Activated T-cell treated with anti-CD3 and anti-CD28 coated beads, Interleukin-2, amount 50 U/mL, for 72 hours (primary cell): Measurements from ENCODE around the gene TGM1. TPM values are rescaled to one million over a fixed set of nuclear protein-coding genes. Genes with fewer than 3 reads are reported as not detected.
A peak's percentile ranks its signal among the peaks of the same experiment; 100 is the strongest.
"Not testable (repeated sequence)": the region's sequence is repeated elsewhere in the genome, so short reads cannot be mapped to it uniquely, and the experiment has no call there.

Source experiments
- ATAC-seq, 2 donors: fragments of 150-1000 bp; cut with Tn5 transposase; replicated peaks in 1 of 2; 2 replicates each; pipeline ENCODE4 v1.10.0; 2021; ENCODE audit warnings: moderate library complexity in 2 of 2, mild to moderate bottlenecking in 1 of 2
- DNase-seq, 2 donors: peaks; one replicate each; pipeline ENCODE4 v3.0.0; 2021 to 2022; ENCODE audit warnings: mixed read lengths in 1 of 2
- H3K27ac Mint-ChIP-seq: one replicate; pipeline ENCODE4 v1.8.0; 2022; ENCODE audit warnings: mild to moderate bottlenecking, moderate library complexity, mixed read lengths
- H3K27me3 Mint-ChIP-seq: one replicate; pipeline ENCODE4 v1.8.0; 2022; ENCODE audit warnings: low read depth, mixed read lengths
- H3K36me3 Mint-ChIP-seq, 2 donors: one replicate each; pipeline ENCODE4 v1.8.0; 2022; ENCODE audit warnings: mixed read lengths in 2 of 2, mild to moderate bottlenecking in 1 of 2; ENCODE audit not compliant: insufficient read depth in 2 of 2
- H3K4me1 Mint-ChIP-seq: one replicate; pipeline ENCODE4 v1.8.0; 2022; ENCODE audit warnings: low read depth, mixed read lengths
- H3K4me3 Mint-ChIP-seq, 2 donors: one replicate each; pipeline ENCODE4 v1.8.0; 2022; ENCODE audit warnings: mild to moderate bottlenecking in 2 of 2, mixed read lengths in 2 of 2, moderate library complexity in 2 of 2
- H3K9me3 Mint-ChIP-seq, 2 donors: one replicate each; pipeline ENCODE4 v1.8.0; 2022; ENCODE audit warnings: mixed read lengths in 2 of 2
- total RNA-seq, 2 donors: library from RNA; stranded (reverse); gene quantifications; one replicate each; pipeline ENCODE4 v1.2.3, GENCODE V29; 2022

Gene TGM1
- total RNA-seq, 2 donors from 2014 or later: 9.3 to 14.0 TPM

DNA sequence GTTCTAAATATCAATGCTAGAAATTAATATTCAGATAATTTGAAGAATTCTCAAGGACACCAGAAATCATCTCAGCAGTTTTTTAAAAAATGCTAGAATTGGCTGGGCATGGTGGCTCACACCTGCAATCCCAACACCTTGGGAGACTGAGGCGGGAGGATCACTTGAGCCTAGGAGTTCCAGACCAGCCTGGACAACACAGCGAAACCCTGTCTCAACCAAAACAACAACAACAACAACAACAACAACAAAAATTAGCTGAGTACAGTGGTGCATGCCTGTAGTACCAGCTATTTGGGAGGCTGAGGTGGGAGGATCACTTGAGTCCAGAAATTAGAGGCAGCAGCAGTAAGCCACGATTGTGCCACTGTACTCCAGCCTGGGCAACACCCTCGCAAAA, 43.9 kb downstream of the TGM1 start:
- ATAC-seq (no peak), DNase-seq (no peak)
- Mint-ChIP-seq H3K36me3 (peaks cover 0 to 1% of the 10 kb centered on the region in 2 donors), H3K4me1 (peaks cover 26% of the 10 kb centered on the region), H3K27ac (no peak overlapping the region), H3K4me3 (no peak overlapping the region), H3K27me3 (no peaks in the 10 kb centered on the region), H3K9me3 (no peaks in the 10 kb centered on the region)

DNA sequence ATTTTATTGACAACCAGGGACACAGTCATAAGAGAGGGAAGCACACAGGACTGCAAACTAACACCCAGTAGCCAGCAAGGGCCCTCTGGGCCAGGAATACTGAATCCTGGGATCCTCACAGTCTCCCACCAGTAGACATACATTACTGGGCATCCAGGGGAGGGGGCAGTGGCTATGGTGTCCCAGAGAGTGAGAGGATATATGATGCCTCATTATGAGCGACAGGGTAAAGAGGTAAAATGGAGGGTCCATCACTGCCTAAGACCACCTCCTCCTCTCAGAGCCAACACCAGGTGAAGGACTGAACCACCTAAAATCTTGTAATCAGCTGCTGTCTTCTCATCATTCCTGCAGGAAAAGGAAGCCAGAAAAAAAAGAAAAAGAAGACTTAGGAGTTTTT, 46.1 kb downstream of the TGM1 start:
- Mint-ChIP-seq H3K4me1 (peaks cover 40% of the 10 kb centered on the region), H3K27ac (peak overlapping the region; percentile 93)
- not testable (repeated sequence) for H3K4me3 Mint-ChIP-seq, DNase-seq, H3K9me3 Mint-ChIP-seq, H3K36me3 Mint-ChIP-seq, H3K27me3 Mint-ChIP-seq, ATAC-seq

DNA sequence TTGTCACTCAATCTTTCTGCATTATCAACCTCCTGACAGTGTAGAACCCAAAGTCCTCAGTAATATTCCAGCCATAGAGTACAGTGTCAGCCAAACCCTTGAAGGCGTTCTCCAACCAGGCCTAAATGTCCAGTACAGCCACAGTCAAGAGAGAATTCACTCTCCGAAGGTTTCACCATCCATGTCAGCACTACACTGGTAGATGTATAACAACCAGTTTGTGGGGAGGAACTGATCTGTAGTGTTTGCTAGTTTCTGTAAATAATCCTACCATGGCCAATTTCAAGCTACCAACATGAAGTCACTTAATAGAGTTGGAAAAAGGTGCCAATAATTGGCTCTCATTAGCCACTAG, 46.7 kb downstream of the TGM1 start:
- H3K4me1 Mint-ChIP-seq: peaks cover 45% of the 10 kb centered on the region
- H3K9me3 Mint-ChIP-seq: no peaks in the 10 kb centered on the region
- peak overlapping the region; percentile 79 to 91 for H3K4me3 Mint-ChIP-seq
- H3K27me3 Mint-ChIP-seq: no peaks in the 10 kb centered on the region
- no peak for DNase-seq
- no peak for ATAC-seq
- H3K36me3 Mint-ChIP-seq: peaks cover 5% of the 10 kb centered on the region in 2 donors
- H3K27ac Mint-ChIP-seq: peak overlapping the region; percentile 93

DNA sequence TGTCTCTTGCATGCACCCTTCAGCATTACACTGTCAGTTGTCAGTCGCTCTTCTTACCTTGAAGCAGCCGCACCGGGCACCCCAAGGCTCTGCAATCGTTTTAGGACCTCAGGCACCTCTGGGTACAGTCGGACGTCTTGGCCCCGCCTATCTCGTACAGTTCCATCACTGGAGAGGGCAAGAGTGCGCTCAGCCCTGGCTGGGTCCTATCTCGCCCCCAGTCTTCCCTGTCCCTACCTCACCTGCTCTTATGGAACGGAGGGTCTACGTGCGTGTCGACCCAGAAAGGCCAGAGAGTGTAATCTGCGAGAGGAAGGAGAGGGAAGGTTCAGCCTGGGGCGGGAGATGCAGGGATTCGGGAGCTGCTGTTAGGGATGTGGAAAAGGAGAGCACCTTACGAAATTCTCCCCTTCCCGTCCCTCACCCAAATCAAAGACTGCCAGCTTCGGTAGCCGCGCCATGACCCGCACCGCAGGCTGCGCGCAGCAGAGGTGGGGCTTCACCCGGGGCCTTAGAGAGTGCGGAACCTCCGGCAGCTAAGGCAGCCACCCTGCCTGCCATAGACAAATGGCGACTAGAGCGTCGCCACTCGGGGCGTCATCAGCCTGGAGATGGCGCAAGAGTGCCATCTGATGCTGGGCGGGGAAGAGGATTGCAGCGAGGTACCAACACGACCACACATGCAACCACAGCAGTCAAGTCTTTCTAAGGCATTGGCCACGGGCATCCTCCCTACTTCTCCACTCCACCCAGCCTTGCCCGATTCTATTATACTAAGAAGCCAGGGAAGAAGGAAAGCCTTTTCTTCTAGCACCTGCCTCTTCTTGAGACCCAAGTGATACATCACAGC, 47.3 kb downstream of the TGM1 start, which contains the start of gene MDP1:
Gene MDP1, minus strand, starts transcription at position 572 of the 850 bp plus-strand sequence. Its CDS starts 111 bp downstream, at position 461.
- ATAC-seq (peak; percentile 76 to 77), DNase-seq (peak; percentile 88 to 89)
- Mint-ChIP-seq H3K4me3 (peak within 1 kb of the TSS; percentile 79 to 91), H3K27me3 (no peaks in the 10 kb centered on the region), H3K4me1 (peaks cover 50% of the 10 kb centered on the region), H3K36me3 (peaks cover 5 to 9% of the 10 kb centered on the region in 2 donors), H3K9me3 (no peaks in the 10 kb centered on the region), H3K27ac (peak within 1 kb of the TSS; percentile 93)

DNA sequence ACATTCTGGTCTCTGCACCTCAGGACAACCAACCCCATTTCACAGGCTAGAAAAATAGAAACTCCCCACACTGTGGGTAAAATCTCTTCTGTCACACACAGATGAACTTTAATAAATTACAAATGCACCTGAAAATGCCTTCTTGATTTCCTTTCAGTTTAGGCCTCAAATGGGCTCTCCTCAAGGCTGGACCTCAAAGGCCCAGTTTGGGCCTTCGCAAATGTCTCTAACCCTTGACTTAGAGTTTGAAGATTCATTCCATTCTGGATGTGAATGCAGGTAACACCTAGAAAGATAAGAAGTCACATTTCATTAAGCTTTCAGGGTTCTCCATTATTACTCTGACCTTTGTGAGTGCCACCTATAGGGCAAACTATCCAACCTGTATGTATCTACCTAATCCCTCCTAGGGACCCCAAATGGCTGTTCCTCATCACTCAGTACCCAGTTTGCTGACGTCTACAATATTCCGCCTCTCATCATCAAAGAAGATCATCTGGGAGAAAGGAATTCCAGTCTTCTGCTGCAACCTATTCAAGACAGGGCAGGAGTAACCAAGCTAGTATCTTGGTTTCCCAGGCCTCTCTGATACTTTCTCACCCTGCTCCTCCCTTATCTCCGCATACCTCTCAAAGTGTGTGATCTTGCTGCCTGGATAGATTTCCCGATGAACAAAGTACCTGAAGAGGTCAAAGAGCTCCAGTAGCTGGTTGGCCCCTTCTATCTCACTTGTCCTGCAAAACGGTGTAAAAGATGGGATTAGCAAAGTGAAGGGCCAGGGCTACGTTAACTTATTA, 48.9 kb downstream of the TGM1 start:
- Mint-ChIP-seq H3K36me3 (peaks cover 13 to 16% of the 10 kb centered on the region in 2 donors), H3K4me1 (peaks cover 58% of the 10 kb centered on the region), H3K4me3 (peak overlapping the region; percentile 79 to 91), H3K9me3 (no peaks in the 10 kb centered on the region), H3K27me3 (no peaks in the 10 kb centered on the region), H3K27ac (peak overlapping the region; percentile 93)
- ATAC-seq: no peak
- no peak for DNase-seq

DNA sequence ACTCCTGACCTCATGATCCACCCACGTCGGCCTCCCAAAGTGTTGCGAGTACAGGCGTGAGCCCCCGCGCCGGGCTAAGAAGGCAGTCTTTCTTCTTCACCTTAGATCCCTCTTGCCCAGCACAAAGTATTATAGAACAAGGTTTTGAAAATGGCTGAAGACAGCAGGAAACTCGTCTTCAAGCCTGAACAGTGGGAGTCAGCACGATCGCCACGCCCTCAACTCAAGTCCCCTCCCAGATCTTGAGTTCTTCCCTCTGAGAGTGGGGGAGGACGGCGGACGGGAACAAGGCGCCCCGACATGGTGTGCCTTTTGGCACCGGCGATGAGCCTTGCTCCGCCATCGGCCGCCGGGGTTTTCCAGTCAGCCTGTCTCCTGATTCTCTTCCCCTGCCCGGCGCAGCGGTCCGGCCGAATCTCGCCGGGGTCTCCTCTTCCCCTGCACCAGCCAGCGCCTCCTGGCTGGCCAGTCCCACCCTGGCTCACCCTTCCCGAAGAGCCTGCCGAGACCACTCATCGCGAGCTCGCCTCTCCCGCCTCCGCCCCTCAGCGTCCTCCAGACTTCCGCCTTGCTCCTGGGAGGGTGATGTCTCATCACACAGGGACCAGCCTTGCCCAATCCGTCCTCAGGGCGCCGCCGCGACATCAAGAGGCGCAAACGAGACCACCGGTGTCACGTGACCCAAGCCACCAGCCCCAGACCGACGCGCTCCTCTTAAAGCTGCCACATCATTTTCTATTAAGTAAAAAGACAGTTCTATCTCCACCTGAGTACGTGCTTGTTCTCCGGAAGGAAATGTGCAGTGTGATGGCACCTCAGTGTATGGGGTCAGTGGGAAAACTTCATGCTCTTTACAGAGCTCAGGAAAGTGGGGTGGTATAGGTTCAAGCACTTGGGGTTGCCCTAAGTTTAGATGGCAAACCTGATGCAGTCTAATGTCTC, 49.8 kb downstream of the TGM1 start, which contains the start of gene CHMP4A:
Gene CHMP4A, minus strand, starts transcription at position 565 of the 942 bp plus-strand sequence. Its CDS starts 49 bp downstream, at position 516.
- peaks cover 13 to 19% of the 10 kb centered on the region in 2 donors for H3K36me3 Mint-ChIP-seq
- no peaks in the 10 kb centered on the region for H3K27me3 Mint-ChIP-seq
- H3K9me3 Mint-ChIP-seq: no peaks in the 10 kb centered on the region
- H3K27ac Mint-ChIP-seq: peak within 1 kb of the TSS; percentile 93
- H3K4me3 Mint-ChIP-seq: peak within 1 kb of the TSS; percentile 79 to 91
- ATAC-seq (peak; percentile 86 to 88), DNase-seq (peak; percentile 96 to 98)
- H3K4me1 Mint-ChIP-seq: peaks cover 58% of the 10 kb centered on the region

DNA sequence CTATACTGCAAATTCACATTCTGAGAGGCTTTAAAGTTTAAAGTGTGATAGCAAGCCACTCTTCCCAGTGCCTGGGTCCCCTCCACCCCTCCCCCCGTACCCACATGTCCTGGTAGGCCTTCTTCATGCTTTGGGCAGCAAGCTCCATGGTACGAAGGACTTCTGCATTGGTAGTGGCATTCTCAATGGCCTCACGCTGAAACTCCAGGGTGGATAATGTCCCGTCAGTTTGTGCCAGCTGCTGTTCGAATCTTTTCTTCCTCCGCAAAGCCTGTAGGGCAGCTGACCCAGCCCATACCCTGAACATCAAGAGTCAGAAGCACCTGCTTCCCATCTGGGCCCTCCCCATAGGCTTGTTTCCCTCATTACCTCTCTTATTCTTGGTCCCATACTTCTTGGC, 51.7 kb downstream of the TGM1 start:
- Mint-ChIP-seq H3K36me3 (peaks cover 18 to 33% of the 10 kb centered on the region in 2 donors), H3K27me3 (no peaks in the 10 kb centered on the region), H3K4me3 (no peak overlapping the region), H3K9me3 (no peaks in the 10 kb centered on the region), H3K4me1 (peaks cover 63% of the 10 kb centered on the region), H3K27ac (no peak overlapping the region)
- no peak for DNase-seq
- no peak for ATAC-seq

DNA sequence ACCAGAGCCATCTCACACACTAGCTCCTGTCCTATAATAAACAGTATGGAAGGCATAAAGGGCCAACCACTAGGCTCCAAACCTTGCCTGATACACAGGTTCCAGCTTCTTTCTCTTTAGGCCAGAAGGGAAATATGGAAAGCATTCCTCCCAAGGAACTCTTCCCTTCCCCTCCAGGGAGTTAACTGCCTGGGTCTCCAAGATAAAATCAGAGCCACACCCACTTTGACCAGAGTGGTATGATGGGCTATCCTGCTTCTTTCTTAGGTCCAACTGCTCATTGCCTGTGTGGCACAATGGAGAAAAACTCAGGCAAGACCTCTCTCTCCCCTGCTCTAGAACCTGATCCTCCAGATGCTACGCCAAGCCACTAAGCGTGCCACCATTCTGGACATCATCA, 55.4 kb downstream of the TGM1 start:
- DNase-seq: no peak
- H3K27ac Mint-ChIP-seq: peak overlapping the region; percentile 45
- no peaks in the 10 kb centered on the region for H3K27me3 Mint-ChIP-seq
- H3K4me3 Mint-ChIP-seq: no peak overlapping the region
- peaks cover 36% of the 10 kb centered on the region for H3K4me1 Mint-ChIP-seq
- H3K9me3 Mint-ChIP-seq: peaks cover 3 to 4% of the 10 kb centered on the region in 2 donors
- ATAC-seq: no peak
- peaks cover 25 to 40% of the 10 kb centered on the region in 2 donors for H3K36me3 Mint-ChIP-seq

DNA sequence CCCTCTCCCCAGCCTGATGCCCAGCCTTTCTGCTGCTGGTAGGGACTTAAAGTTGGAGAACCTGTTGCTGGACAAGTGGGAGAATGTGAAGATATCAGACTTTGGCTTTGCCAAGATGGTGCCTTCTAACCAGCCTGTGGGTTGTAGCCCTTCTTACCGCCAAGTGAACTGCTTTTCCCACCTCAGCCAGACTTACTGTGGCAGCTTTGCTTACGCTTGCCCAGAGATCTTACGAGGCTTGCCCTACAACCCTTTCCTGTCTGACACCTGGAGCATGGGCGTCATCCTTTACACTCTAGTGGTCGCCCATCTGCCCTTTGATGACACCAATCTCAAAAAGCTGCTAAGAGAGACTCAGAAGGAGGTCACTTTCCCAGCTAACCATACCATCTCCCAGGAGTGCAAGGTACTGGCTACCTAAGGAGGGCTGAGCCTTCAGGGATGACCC, 55.8 kb downstream of the TGM1 start:
- Mint-ChIP-seq H3K4me3 (no peak overlapping the region), H3K4me1 (peaks cover 31% of the 10 kb centered on the region), H3K27ac (peak overlapping the region; percentile 40), H3K27me3 (no peaks in the 10 kb centered on the region), H3K36me3 (peaks cover 25 to 44% of the 10 kb centered on the region in 2 donors), H3K9me3 (peaks cover 3 to 5% of the 10 kb centered on the region in 2 donors)
- peak in 1 of 2 donors; percentile 41 for ATAC-seq
- DNase-seq: no peak

DNA sequence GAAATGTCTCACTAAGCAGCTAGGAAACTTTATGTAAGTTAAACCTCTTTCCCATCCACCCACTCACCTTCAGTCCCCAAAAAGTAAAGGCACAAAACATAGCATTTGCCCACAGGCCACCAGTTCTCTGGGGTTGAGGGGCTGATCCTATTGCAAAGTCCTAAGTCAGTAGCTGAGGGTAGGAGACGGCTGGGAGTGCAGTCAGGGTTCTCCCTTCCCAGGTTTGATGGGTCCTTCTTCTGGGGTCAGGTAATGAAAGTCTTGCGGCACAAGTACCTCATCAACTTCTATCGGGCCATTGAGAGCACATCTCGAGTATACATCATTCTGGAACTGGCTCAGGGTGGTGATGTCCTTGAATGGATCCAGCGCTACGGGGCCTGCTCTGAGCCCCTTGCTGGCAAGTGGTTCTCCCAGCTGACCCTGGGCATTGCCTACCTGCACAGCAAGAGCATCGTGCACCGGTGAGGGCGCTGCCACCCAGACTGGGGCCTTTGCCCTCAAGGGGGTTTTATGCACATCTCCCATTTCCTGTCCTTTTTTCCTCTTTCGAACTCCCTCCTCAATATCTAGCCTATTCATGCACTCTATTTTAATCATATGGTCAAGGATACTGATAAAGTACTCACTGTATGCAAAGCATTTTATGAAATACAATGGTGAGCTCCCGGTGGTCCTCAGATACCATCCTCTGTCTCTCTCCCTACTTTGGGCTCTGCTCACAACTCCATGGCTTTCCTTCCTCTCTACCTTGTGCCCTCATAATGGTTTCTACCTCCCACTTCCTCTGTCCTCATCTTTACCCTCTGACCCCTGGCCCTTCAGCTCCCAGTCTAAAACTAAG, 56.5 kb downstream of the TGM1 start:
- peaks cover 27 to 47% of the 10 kb centered on the region in 2 donors for H3K36me3 Mint-ChIP-seq
- DNase-seq (no peak), ATAC-seq (no peak)
- no peaks in the 10 kb centered on the region for H3K27me3 Mint-ChIP-seq
- H3K4me1 Mint-ChIP-seq: peaks cover 24% of the 10 kb centered on the region
- peaks cover 6 to 7% of the 10 kb centered on the region in 2 donors for H3K9me3 Mint-ChIP-seq
- no peak overlapping the region for H3K4me3 Mint-ChIP-seq
- peak overlapping the region; percentile 40 for H3K27ac Mint-ChIP-seq

DNA sequence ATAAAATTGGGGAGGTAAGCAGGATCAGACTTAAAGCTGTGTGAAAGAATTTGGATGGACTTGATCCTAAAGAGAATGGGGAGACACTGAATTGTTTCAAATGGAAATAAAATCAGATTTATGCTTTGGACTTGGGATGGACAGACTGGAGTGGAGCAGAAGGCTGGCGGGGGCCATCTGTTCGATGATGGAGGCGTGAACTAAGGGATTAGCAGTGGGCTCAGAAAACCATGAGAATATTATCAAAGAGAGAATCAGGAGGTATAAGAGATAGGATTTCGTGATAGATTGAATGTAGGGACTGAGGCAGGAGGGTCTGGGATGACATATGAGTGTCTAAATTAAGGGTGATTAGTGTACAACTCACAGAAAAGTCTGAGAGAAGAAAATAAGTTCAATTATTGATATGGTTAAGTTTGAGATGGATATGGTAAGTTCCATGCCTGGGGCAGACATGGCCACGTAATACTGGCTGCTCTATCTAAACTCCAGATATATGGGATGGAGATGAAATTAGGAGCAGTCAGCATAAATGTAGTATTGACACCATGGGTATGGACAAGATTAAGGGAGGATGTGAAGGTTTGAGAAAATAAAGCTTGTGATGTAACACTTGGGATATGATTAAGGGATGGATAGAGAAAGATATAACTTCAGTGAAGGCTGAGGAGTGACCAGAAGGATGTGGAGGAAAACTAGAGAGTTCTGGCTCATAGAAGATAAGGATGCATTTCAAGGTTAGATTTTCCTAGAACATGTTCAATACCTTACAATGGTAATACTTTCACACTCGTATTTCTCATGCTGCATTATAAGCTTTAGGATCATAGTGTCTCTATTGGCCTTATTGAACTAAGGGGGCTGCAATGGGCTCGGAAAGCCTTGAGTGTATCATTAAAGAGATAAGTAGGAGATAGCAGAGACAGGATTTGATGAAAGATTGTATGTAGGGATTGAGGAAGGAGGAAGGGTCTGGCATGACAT, 58.5 kb downstream of the TGM1 start:
- H3K27me3 Mint-ChIP-seq: no peaks in the 10 kb centered on the region
- no peak overlapping the region for H3K27ac Mint-ChIP-seq
- ATAC-seq (no peak), DNase-seq (no peak)
- H3K4me1 Mint-ChIP-seq: peaks cover 11% of the 10 kb centered on the region
- H3K4me3 Mint-ChIP-seq: no peak overlapping the region
- peaks cover 6 to 10% of the 10 kb centered on the region in 2 donors for H3K9me3 Mint-ChIP-seq
- peaks cover 24 to 40% of the 10 kb centered on the region in 2 donors for H3K36me3 Mint-ChIP-seq
